ENCODE measurements around the gene IFTAP. TPM values are rescaled to one million over a fixed set of nuclear protein-coding genes. Genes with fewer than 3 reads are reported as not detected.

Gene IFTAP
- total RNA-seq, 1 experiment from 2014 or later = 4.1 TPM

DNA sequence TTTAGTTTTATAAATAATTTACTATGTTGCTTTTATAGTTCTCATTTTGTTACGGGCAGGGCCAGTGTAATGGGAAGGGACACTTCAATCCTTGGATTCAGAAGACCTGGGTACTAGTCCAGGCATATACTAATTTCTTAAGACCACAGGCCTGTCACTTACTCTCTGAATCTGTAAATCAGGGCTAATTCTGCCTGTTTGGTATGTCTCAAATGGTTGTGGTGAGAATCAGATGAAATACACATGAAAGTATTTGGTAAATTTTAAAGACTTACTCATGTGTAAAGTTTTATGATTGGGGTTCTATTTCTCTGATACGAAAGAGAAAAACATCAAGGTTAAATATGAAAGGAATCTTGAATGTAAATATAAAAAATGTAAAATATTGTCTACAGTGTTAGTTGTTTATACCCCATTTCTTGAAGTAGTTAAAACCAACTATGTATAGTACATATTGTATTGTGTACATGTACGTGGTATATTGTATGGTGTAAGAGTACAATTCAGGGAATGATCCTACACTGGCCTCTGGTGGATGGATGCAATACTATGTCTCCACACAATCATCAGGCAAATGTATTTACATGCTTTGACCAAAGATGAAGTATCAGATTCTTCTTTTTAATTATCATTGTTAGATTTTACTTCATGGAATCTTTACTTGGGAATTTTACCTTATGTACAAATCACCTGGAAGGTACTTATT lies 28.3 kb downstream of the IFTAP start (continued):
- TF ChIP-seq ATF1 (CRISPR knock-in tag; IDR thresholded peaks at IDR 0.05) = no peak
- TF ChIP-seq, protein P1, sequence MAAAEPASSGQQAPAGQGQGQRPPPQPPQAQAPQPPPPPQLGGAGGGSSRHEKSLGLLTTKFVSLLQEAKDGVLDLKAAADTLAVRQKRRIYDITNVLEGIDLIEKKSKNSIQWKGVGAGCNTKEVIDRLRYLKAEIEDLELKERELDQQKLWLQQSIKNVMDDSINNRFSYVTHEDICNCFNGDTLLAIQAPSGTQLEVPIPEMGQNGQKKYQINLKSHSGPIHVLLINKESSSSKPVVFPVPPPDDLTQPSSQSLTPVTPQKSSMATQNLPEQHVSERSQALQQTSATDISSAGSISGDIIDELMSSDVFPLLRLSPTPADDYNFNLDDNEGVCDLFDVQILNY (CRISPR knock-in tag; IDR thresholded peaks at IDR 0.05) = no peak
- TF ChIP-seq, protein P2, sequence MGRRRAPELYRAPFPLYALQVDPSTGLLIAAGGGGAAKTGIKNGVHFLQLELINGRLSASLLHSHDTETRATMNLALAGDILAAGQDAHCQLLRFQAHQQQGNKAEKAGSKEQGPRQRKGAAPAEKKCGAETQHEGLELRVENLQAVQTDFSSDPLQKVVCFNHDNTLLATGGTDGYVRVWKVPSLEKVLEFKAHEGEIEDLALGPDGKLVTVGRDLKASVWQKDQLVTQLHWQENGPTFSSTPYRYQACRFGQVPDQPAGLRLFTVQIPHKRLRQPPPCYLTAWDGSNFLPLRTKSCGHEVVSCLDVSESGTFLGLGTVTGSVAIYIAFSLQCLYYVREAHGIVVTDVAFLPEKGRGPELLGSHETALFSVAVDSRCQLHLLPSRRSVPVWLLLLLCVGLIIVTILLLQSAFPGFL (CRISPR knock-in tag; IDR thresholded peaks at IDR 0.05; ENCODE audit: borderline replicate concordance) = no peak
- TF ChIP-seq ZNF232 (CRISPR knock-in tag; IDR thresholded peaks at IDR 0.05) = no peak
- TF ChIP-seq, protein P3, sequence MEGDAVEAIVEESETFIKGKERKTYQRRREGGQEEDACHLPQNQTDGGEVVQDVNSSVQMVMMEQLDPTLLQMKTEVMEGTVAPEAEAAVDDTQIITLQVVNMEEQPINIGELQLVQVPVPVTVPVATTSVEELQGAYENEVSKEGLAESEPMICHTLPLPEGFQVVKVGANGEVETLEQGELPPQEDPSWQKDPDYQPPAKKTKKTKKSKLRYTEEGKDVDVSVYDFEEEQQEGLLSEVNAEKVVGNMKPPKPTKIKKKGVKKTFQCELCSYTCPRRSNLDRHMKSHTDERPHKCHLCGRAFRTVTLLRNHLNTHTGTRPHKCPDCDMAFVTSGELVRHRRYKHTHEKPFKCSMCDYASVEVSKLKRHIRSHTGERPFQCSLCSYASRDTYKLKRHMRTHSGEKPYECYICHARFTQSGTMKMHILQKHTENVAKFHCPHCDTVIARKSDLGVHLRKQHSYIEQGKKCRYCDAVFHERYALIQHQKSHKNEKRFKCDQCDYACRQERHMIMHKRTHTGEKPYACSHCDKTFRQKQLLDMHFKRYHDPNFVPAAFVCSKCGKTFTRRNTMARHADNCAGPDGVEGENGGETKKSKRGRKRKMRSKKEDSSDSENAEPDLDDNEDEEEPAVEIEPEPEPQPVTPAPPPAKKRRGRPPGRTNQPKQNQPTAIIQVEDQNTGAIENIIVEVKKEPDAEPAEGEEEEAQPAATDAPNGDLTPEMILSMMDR (IDR thresholded peaks at IDR 0.05) = no peak
- no peak for TF ChIP-seq NR1H2 (CRISPR knock-in tag; IDR thresholded peaks at IDR 0.05)

DNA sequence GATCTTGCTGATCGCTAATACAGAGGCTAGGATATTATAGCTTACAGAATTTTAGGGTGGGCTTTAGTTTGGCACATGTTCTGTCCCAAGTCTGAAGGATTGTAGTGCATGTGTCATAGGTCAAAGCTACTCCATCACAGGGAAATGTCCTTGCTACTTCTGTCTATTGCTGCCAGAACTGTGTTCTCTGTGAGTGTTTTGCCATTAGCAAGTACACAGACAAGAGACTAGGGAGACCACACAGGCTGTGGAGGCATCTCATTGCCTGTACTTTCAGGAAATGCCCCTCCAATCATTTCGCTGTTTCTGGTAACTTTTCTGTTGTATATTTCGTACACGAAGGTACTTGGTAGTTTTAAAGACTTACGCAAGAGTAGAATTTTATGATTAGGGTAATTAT lies 29.2 kb downstream of the IFTAP start:
- H3K36me3 Mint-ChIP-seq = peaks cover 52% of the 10 kb centered on the region
- ATAC-seq = no peak
- peaks cover 80% of the 10 kb centered on the region for H3K9me3 Mint-ChIP-seq
- peaks cover 12% of the 10 kb centered on the region for H3K27me3 Mint-ChIP-seq (ENCODE audit: low read depth)
- H3K4me1 Mint-ChIP-seq = no peaks in the 10 kb centered on the region
- H3K27ac Mint-ChIP-seq = no peak overlapping the region
- CTCF ChIA-PET = no interaction called here
- DNase-seq (ENCODE audit: low spot score) = no peak
- H3K4me3 Mint-ChIP-seq = no peak overlapping the region
- POLR2A ChIA-PET = no interaction called here
- TF ChIP-seq, protein P4, sequence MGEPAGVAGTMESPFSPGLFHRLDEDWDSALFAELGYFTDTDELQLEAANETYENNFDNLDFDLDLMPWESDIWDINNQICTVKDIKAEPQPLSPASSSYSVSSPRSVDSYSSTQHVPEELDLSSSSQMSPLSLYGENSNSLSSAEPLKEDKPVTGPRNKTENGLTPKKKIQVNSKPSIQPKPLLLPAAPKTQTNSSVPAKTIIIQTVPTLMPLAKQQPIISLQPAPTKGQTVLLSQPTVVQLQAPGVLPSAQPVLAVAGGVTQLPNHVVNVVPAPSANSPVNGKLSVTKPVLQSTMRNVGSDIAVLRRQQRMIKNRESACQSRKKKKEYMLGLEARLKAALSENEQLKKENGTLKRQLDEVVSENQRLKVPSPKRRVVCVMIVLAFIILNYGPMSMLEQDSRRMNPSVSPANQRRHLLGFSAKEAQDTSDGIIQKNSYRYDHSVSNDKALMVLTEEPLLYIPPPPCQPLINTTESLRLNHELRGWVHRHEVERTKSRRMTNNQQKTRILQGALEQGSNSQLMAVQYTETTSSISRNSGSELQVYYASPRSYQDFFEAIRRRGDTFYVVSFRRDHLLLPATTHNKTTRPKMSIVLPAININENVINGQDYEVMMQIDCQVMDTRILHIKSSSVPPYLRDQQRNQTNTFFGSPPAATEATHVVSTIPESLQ (CRISPR knock-in tag; IDR thresholded peaks at IDR 0.05) = no peak
- TF ChIP-seq, protein P5, sequence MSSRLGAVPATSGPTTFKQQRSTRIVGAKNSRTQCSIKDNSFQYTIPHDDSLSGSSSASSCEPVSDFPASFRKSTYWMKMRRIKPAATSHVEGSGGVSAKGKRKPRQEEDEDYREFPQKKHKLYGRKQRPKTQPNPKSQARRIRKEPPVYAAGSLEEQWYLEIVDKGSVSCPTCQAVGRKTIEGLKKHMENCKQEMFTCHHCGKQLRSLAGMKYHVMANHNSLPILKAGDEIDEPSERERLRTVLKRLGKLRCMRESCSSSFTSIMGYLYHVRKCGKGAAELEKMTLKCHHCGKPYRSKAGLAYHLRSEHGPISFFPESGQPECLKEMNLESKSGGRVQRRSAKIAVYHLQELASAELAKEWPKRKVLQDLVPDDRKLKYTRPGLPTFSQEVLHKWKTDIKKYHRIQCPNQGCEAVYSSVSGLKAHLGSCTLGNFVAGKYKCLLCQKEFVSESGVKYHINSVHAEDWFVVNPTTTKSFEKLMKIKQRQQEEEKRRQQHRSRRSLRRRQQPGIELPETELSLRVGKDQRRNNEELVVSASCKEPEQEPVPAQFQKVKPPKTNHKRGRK (CRISPR knock-in tag; IDR thresholded peaks at IDR 0.05; ENCODE audit: borderline replicate concordance) = no peak
- TF ChIP-seq, protein P6, sequence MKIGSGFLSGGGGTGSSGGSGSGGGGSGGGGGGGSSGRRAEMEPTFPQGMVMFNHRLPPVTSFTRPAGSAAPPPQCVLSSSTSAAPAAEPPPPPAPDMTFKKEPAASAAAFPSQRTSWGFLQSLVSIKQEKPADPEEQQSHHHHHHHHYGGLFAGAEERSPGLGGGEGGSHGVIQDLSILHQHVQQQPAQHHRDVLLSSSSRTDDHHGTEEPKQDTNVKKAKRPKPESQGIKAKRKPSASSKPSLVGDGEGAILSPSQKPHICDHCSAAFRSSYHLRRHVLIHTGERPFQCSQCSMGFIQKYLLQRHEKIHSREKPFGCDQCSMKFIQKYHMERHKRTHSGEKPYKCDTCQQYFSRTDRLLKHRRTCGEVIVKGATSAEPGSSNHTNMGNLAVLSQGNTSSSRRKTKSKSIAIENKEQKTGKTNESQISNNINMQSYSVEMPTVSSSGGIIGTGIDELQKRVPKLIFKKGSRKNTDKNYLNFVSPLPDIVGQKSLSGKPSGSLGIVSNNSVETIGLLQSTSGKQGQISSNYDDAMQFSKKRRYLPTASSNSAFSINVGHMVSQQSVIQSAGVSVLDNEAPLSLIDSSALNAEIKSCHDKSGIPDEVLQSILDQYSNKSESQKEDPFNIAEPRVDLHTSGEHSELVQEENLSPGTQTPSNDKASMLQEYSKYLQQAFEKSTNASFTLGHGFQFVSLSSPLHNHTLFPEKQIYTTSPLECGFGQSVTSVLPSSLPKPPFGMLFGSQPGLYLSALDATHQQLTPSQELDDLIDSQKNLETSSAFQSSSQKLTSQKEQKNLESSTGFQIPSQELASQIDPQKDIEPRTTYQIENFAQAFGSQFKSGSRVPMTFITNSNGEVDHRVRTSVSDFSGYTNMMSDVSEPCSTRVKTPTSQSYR (CRISPR knock-in tag; IDR thresholded peaks at IDR 0.05) = no peak
- TF ChIP-seq GABPB1 (CRISPR knock-in tag; IDR thresholded peaks at IDR 0.05) (no peak), FOXK1 (CRISPR knock-in tag; IDR thresholded peaks at IDR 0.05) (no peak), HMGA2 (CRISPR knock-in tag; IDR thresholded peaks at IDR 0.05) (no peak), JAZF1 (CRISPR knock-in tag; IDR thresholded peaks at IDR 0.05) (no peak), OVOL2 (CRISPR knock-in tag; IDR thresholded peaks at IDR 0.05; ENCODE audit: borderline replicate concordance) (no peak), ELF4 (CRISPR knock-in tag; IDR thresholded peaks at IDR 0.05; ENCODE audit: low read depth) (no peak), FOXJ3 (CRISPR knock-in tag; IDR thresholded peaks at IDR 0.05; ENCODE audit: borderline replicate concordance) (no peak)
- TF ChIP-seq, protein P7, sequence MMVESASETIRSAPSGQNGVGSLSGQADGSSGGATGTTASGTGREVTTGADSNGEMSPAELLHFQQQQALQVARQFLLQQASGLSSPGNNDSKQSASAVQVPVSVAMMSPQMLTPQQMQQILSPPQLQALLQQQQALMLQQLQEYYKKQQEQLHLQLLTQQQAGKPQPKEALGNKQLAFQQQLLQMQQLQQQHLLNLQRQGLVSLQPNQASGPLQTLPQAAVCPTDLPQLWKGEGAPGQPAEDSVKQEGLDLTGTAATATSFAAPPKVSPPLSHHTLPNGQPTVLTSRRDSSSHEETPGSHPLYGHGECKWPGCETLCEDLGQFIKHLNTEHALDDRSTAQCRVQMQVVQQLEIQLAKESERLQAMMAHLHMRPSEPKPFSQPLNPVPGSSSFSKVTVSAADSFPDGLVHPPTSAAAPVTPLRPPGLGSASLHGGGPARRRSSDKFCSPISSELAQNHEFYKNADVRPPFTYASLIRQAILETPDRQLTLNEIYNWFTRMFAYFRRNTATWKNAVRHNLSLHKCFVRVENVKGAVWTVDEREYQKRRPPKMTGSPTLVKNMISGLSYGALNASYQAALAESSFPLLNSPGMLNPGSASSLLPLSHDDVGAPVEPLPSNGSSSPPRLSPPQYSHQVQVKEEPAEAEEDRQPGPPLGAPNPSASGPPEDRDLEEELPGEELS (CRISPR knock-in tag; IDR thresholded peaks at IDR 0.05) = no peak
- TF ChIP-seq, protein P8, sequence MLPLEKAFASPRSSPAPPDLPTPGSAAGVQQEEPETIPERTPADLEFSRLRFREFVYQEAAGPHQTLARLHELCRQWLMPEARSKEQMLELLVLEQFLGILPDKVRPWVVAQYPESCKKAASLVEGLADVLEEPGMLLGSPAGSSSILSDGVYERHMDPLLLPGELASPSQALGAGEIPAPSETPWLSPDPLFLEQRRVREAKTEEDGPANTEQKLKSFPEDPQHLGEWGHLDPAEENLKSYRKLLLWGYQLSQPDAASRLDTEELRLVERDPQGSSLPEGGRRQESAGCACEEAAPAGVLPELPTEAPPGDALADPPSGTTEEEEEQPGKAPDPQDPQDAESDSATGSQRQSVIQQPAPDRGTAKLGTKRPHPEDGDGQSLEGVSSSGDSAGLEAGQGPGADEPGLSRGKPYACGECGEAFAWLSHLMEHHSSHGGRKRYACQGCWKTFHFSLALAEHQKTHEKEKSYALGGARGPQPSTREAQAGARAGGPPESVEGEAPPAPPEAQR (CRISPR knock-in tag; IDR thresholded peaks at IDR 0.05) = no peak
- TF ChIP-seq, protein P1 (CRISPR knock-in tag; IDR thresholded peaks at IDR 0.05) = no peak
- TF ChIP-seq, protein P2 (CRISPR knock-in tag; IDR thresholded peaks at IDR 0.05; ENCODE audit: borderline replicate concordance) = no peak
